Stimulated activated CD8-positive, alpha-beta memory T cell treated with anti-CD3 and anti-CD28 coated beads, Interleukin-15, amount 100 ng/mL, for 1 hour (primary cell): Measurements from ENCODE around the gene CDAN1.
"Not testable (repeated sequence)": the region's sequence is repeated elsewhere in the genome, so short reads cannot be mapped to it uniquely, and the experiment has no call there.

ENCODE experiments used
- DNase-seq: peaks from one replicate; pipeline ENCODE4 v3.0.0-alpha.2; 2020; ENCODE audit warnings: low read depth

CDAN1 gene

GRCh38 chr15:42736793-42737528 lies at the start of gene CDAN1:
Gene CDAN1 (minus strand): TSS chr15:42737128. CDS start chr15:42737102, 26 bp downstream.
- DNase-seq = peak; percentile 85

- no peak for DNase-seq
These were observed 48.6 kb upstream of the CDAN1 start for GRCh38 chr15:42785569-42785968.

- DNase-seq = no peak
These were observed 47.8 kb upstream of the CDAN1 start for GRCh38 chr15:42784705-42785104.

- no peak for DNase-seq
These were observed 45.8 kb upstream of the CDAN1 start for GRCh38 chr15:42782716-42783115.

GRCh38 chr15:42775416-42775815 lies 38.5 kb upstream of the CDAN1 start:
- no peak for DNase-seq

- no peak for DNase-seq
These were observed 36.0 kb upstream of the CDAN1 start for GRCh38 chr15:42772901-42773300.

- DNase-seq = no peak
These were observed 35.2 kb upstream of the CDAN1 start for GRCh38 chr15:42772144-42772543.

GRCh38 chr15:42766109-42766508 lies 29.2 kb upstream of the CDAN1 start:
- not testable (repeated sequence) for DNase-seq

- DNase-seq = not testable (repeated sequence)
These were observed 27.3 kb upstream of the CDAN1 start for GRCh38 chr15:42764154-42764731.

GRCh38 chr15:42761813-42762212 lies 24.9 kb upstream of the CDAN1 start:
- DNase-seq = not testable (repeated sequence)

- no peak for DNase-seq
These were observed 23.8 kb upstream of the CDAN1 start for GRCh38 chr15:42760759-42761158.

GRCh38 chr15:42759093-42759492 lies 22.2 kb upstream of the CDAN1 start:
- no peak for DNase-seq

- no peak for DNase-seq
These were observed 13.4 kb upstream of the CDAN1 start for GRCh38 chr15:42750306-42750705.

- no peak for DNase-seq
These were observed 12.3 kb upstream of the CDAN1 start for GRCh38 chr15:42749266-42749665.

- no peak for DNase-seq
These were observed 7.3 kb upstream of the CDAN1 start for GRCh38 chr15:42744195-42744594.

- DNase-seq = no peak
These were observed 5.2 kb upstream of the CDAN1 start for GRCh38 chr15:42742149-42742548.

GRCh38 chr15:42741710-42742109 lies 4.8 kb upstream of the CDAN1 start:
- no peak for DNase-seq

GRCh38 chr15:42737529-42738328 lies 801 bp upstream of the CDAN1 start:
- DNase-seq = no peak

- DNase-seq = no peak
These were observed 643 bp downstream of the CDAN1 start for GRCh38 chr15:42736178-42736792.

GRCh38 chr15:42735382-42736165 lies 1.4 kb downstream of the CDAN1 start:
- no peak for DNase-seq

GRCh38 chr15:42734076-42734672 lies 2.8 kb downstream of the CDAN1 start:
- no peak for DNase-seq
